Keratinocyte (primary cell): ENCODE data around the gene CARM1.

ENCODE experiments used
- EZH2 ChIP-seq: IDR thresholded peaks from one replicate; pipeline ENCODE4 v1.6.1; 2012; ENCODE audit warnings: inconsistent platforms, mild to moderate bottlenecking, low read length, moderate library complexity
- TF ChIP-seq, protein P1 (sequence below), 3 experiments: IDR thresholded peaks in 1 of 3; conservative IDR thresholded peaks in 1 of 3; optimal IDR thresholded peaks in 1 of 3; 2 replicates in 2 of 3; 3 replicates in 1 of 3; pipeline versions ENCODE3 to v1.5.1; 2011; ENCODE audit warnings: low read length in 3 of 3, mild to moderate bottlenecking in 3 of 3, moderate library complexity in 2 of 3, control low read depth in 1 of 3, inconsistent platforms in 1 of 3; ENCODE audit not compliant: insufficient read depth in 2 of 3; ENCODE audit errors: extremely low read depth in 1 of 3

DNA sequence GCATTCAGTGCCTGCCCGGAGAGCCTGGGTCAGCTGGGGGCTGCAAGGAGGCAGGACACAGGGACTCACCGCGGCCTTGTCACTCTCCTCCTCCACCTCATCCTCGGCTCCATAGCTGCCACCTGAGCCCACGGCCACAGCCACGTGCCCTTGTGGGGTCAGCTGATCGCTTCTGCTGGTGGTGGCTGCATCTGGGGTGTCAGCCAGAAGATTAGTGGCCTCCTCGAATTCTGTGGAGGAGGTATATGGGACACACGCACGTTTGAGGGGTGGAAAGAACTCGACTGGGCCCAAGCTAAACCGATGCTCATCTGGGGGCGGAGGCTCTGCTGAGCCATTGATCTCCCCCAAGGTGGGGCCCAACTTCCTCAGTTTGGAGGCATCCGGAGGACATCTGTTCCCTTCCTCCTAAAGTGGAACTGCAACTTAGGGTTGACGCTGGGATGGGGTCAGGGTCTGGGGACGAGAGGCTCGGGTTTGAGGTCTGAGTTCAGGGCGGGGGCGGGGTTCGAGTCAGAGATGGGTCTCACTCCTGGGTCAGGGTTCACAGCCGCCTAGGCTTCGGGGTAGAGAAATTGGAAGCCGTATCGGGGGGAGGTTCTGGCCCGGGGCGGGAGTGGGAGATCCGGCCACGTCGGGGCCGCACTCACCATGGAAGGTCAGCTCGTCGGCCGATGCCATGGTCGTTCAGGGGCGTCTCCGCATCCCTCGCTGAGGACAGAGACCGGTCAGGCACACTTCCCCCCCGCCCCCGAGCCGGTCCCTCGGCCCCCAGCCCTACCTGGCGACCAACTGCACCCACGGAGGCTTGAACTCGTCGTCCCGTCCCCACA, 56.6 kb downstream of the CARM1 start:
- TF ChIP-seq, protein P1, sequence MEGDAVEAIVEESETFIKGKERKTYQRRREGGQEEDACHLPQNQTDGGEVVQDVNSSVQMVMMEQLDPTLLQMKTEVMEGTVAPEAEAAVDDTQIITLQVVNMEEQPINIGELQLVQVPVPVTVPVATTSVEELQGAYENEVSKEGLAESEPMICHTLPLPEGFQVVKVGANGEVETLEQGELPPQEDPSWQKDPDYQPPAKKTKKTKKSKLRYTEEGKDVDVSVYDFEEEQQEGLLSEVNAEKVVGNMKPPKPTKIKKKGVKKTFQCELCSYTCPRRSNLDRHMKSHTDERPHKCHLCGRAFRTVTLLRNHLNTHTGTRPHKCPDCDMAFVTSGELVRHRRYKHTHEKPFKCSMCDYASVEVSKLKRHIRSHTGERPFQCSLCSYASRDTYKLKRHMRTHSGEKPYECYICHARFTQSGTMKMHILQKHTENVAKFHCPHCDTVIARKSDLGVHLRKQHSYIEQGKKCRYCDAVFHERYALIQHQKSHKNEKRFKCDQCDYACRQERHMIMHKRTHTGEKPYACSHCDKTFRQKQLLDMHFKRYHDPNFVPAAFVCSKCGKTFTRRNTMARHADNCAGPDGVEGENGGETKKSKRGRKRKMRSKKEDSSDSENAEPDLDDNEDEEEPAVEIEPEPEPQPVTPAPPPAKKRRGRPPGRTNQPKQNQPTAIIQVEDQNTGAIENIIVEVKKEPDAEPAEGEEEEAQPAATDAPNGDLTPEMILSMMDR (optimal IDR thresholded peaks at IDR 0.05 in 1 of 3, IDR thresholded peaks at IDR 0.05 in 1 of 3, conservative IDR thresholded peaks at IDR 0.05 in 1 of 3; ENCODE audit: extremely low read depth in 1 of 3, insufficient read depth in 2 of 3, low read length in 3 of 3) = no peak
- no peak for TF ChIP-seq EZH2
